Sigmoid colon (tissue), 7 donors: ENCODE results near the gene GPATCH4. TPM values are rescaled to one million over a fixed set of nuclear protein-coding genes. Genes with fewer than 3 reads are reported as not detected.
A peak's percentile ranks its signal among the peaks of the same experiment; 100 is the strongest.
"Not testable (repeated sequence)": the region's sequence is repeated elsewhere in the genome, so short reads cannot be mapped to it uniquely, and the experiment has no call there.

Experiments
- DNase-seq: peaks from one replicate; pipeline ENCODE4 v3.0.0-alpha.2; 2019
- H3K27ac ChIP-seq, 4 donors: fragments of 200-600 bp; sonication (generic); one replicate each; pipeline ENCODE4 v1.5.1; 2016 to 2019; ENCODE audit warnings: mild to moderate bottlenecking in 1 of 4
- H3K27me3 ChIP-seq, 3 donors: fragments of 200-600 bp; sonication (generic); one replicate each; pipeline ENCODE4 v1.5.1; 2019; ENCODE audit warnings: mild to moderate bottlenecking in 1 of 3
- H3K36me3 ChIP-seq, 4 donors: fragments of 200-600 bp; sonication (generic); one replicate each; pipeline ENCODE4 v1.5.1; 2016 to 2019
- H3K4me1 ChIP-seq, 4 donors: fragments of 200-600 bp; sonication (generic); one replicate each; pipeline ENCODE4 v1.5.1; 2017 to 2019
- H3K4me3 ChIP-seq, 4 donors: fragments of 200-600 bp; sonication (generic); one replicate each; pipeline ENCODE4 v1.5.1; 2017 to 2019; ENCODE audit warnings: mild to moderate bottlenecking in 2 of 4, moderate library complexity in 1 of 4
- H3K9me3 ChIP-seq, 4 donors: fragments of 200-600 bp in 3 of 4; sonication (generic) in 3 of 4; one replicate each; pipeline versions ENCODE4 v1.5.1 to v1.6.1; 2013 to 2019
- CTCF ChIP-seq, 4 experiments: fragments of 450-650 bp in 3 of 4; fragments of 200-600 bp in 1 of 4; IDR thresholded peaks; one replicate each; pipeline ENCODE4 v1.5.1; 2016 to 2019; ENCODE audit warnings: antibody characterized with exemption in 4 of 4, mild to moderate bottlenecking in 3 of 4, moderate library complexity in 2 of 4
- EP300 ChIP-seq, 4 donors: sonication (generic); formaldehyde crosslinking; IDR thresholded peaks; one replicate each; pipeline ENCODE4 v1.6.1; 2017; ENCODE audit warnings: antibody characterized with exemption in 4 of 4
- POLR2A ChIP-seq, 2 donors: fragments of 450-650 bp; IDR thresholded peaks; one replicate each; pipeline ENCODE4 v1.6.1; 2016; ENCODE audit warnings: antibody characterized with exemption in 2 of 2, mild to moderate bottlenecking in 2 of 2, moderate library complexity in 2 of 2
- POLR2AphosphoS5 ChIP-seq, 4 donors: sonication (generic); formaldehyde crosslinking; IDR thresholded peaks; one replicate each; pipeline ENCODE4 v1.6.1; 2017; ENCODE audit warnings: antibody characterized with exemption in 4 of 4
- WGBS, 2 donors: extraction: QIAGEN DNeasy Blood & Tissue Kit; methylation state at CpG; one replicate each; pipeline ENCODE4 v1.1.7; 2013; 5-methylcytosine and 5-hydroxymethylcytosine counted together
- intact Hi-C: fragments of 100-400 bp; cut with DNase I; formaldehyde crosslinking; loops from one replicate; pipeline ENCODE4 v1.15.1; 2023
- polyA plus RNA-seq, 3 donors: library from polyadenylated mRNA; stranded (reverse); fragments of 200-250 nt; gene quantifications; one replicate each; pipeline ENCODE4 v1.2.3, GENCODE V29; 2013
- total RNA-seq, 4 donors: library from RNA; depleted of rRNA; stranded (reverse); fragments of >200 nt; gene quantifications; one replicate each; pipeline ENCODE4 v1.1.0, GENCODE V29; 2016
- donor health status: healthy with polysubstance abuse.
- donor health status: Bipolar disorder and iron deficiency.
- donor health status: healthy.

GPATCH4 gene
- total and polyA plus RNA-seq, 7 donors, result 10.2 to 32.9 (median 17.4) TPM

- intact Hi-C loops, result loop anchor here (2.0 to 5.0 kb wide), 2 partner anchors 152 to 222 kb away; no protein-coding TSS in a partner anchor
- TF ChIP-seq CTCF (IDR thresholded peaks at IDR 0.05) (no peak), POLR2AphosphoS5 (IDR thresholded peaks at IDR 0.05) (no peak), POLR2A (IDR thresholded peaks at IDR 0.05) (no peak)
Observed at GRCh38 chr1:156608981-156609380, 7.7 kb upstream of the GPATCH4 start.

GRCh38 chr1:156608036-156608674 is 6.9 kb upstream of the GPATCH4 start:
- Histone ChIP-seq H3K4me3 (no peak overlapping the region), H3K4me1 (peaks cover 0 to 9% (median 7%) of the 10 kb centered on the region in 4 donors), H3K27ac (peak overlapping the region in 2 of 4 donors; percentile 12 to 46), H3K27me3 (no peaks in the 10 kb centered on the region), H3K9me3 (no peaks in the 10 kb centered on the region), H3K36me3 (no peaks in the 10 kb centered on the region)
- peak; percentile 80 for DNase-seq
- intact Hi-C loops, result loop anchor here (2.0 to 5.0 kb wide), 2 partner anchors 151 to 221 kb away; no protein-coding TSS in a partner anchor
- TF ChIP-seq POLR2AphosphoS5 (IDR thresholded peaks at IDR 0.05) (peak in 1 of 4 donors; percentile 20), EP300 (IDR thresholded peaks at IDR 0.05) (no peak), CTCF (IDR thresholded peaks at IDR 0.05) (peak; percentile 77 to 89 (median 82))
- WGBS, 2 donors, result 29 to 32% methylated on average over 7 of the region's 7 CpGs

More at GRCh38 chr1:156608981-156609380, 7.7 kb upstream of the GPATCH4 start:
- Histone ChIP-seq H3K4me3 (no peak overlapping the region), H3K9me3 (no peaks in the 10 kb centered on the region), H3K27me3 (no peaks in the 10 kb centered on the region), H3K27ac (no peak overlapping the region), H3K36me3 (no peaks in the 10 kb centered on the region), H3K4me1 (peaks cover 0 to 9% (median 7%) of the 10 kb centered on the region in 4 donors)
- 33 to 39% methylated on average over 6 of the region's 6 CpGs for WGBS, 2 donors
- DNase-seq, result no peak

- H3K27ac ChIP-seq, result peak overlapping the region in 1 of 4 donors; percentile 6
- not testable (repeated sequence) for H3K36me3 ChIP-seq, H3K4me3 ChIP-seq, H3K9me3 ChIP-seq, H3K27me3 ChIP-seq, DNase-seq
- intact Hi-C loops, result loop anchor here (2.0 to 5.0 kb wide), 2 partner anchors 23 to 220 kb away; no protein-coding TSS in a partner anchor
- WGBS, 2 donors, result 75 to 80% methylated on average over 4 of the region's 4 CpGs
- peaks cover 0 to 13% (median 8%) of the 10 kb centered on the region in 4 donors for H3K4me1 ChIP-seq
Observed at GRCh38 chr1:156607344-156607743, 6.1 kb upstream of the GPATCH4 start.

DNA sequence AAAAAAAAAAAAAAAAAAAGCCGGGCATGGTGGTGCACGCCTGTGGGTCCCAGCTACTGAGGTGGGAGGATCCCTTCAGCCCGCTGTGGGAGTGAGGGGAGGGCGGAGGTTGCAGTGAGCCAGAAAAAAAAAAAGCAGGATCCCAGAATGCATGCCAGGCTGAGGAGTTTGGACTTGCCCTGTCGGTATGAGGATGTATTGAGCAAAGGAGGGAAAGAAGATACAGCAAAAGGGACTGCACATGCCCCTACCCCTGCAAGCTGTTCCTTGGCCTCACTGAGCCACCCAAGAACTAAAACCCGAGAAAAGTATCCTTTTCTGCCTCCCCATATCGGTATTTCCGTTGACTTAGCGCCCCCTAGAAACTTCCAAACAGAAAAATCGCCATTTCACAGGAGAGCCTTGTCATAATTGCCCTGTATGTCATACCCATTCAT is 1.3 kb upstream of the GPATCH4 start:
- peaks cover 0 to 20% (median 19%) of the 10 kb centered on the region in 4 donors for H3K4me1 ChIP-seq
- no peak overlapping the region for H3K4me3 ChIP-seq
- H3K9me3 ChIP-seq, result no peaks in the 10 kb centered on the region
- H3K27me3 ChIP-seq, result no peaks in the 10 kb centered on the region
- DNase-seq, result no peak
- TF ChIP-seq POLR2A (IDR thresholded peaks at IDR 0.05) (no peak), POLR2AphosphoS5 (IDR thresholded peaks at IDR 0.05) (no peak), CTCF (IDR thresholded peaks at IDR 0.05) (no peak), EP300 (IDR thresholded peaks at IDR 0.05) (no peak)
- peaks cover 0 to 13% (median 5%) of the 10 kb centered on the region in 4 donors for H3K36me3 ChIP-seq
- intact Hi-C loops, result no loop called here
- H3K27ac ChIP-seq, result no peak overlapping the region
- 32 to 41% methylated on average over 10 of the region's 10 CpGs for WGBS, 2 donors

- H3K9me3 ChIP-seq, result no peaks in the 10 kb centered on the region
- peaks cover 0 to 20% (median 5%) of the 10 kb centered on the region in 4 donors for H3K36me3 ChIP-seq
- 71 to 72% methylated on average over 12 of the region's 12 CpGs for WGBS, 2 donors
- TF ChIP-seq POLR2A (IDR thresholded peaks at IDR 0.05), result no peak
- TF ChIP-seq CTCF (IDR thresholded peaks at IDR 0.05), result no peak
- TF ChIP-seq EP300 (IDR thresholded peaks at IDR 0.05), result no peak
- TF ChIP-seq POLR2AphosphoS5 (IDR thresholded peaks at IDR 0.05), result no peak
- intact Hi-C loops, result loop anchor here (2.0 kb wide), 2 partner anchors 121 to 145 kb away; no protein-coding TSS in a partner anchor
- H3K27me3 ChIP-seq, result no peaks in the 10 kb centered on the region
- H3K27ac ChIP-seq, result peak overlapping the region; percentile 79 to 84 (median 82)
- no peak for DNase-seq
- H3K4me1 ChIP-seq, result peaks cover 0 to 20% (median 18%) of the 10 kb centered on the region in 4 donors
- peak overlapping the region; percentile 65 to 73 (median 65) for H3K4me3 ChIP-seq
Observed at GRCh38 chr1:156601892-156602291, 613 bp upstream of the GPATCH4 start.
